Measurements from ENCODE around the gene ARL4C.
"Not testable (repeated sequence)": the region's sequence is repeated elsewhere in the genome, so short reads cannot be mapped to it uniquely, and the experiment has no call there.

ARL4C gene

GRCh38 chr2:234476766-234477165, 20.1 kb downstream of the ARL4C start:
- no peak for DNase-seq (ENCODE audit: low read depth in 2 of 2)

GRCh38 chr2:234474654-234475053, 22.2 kb downstream of the ARL4C start:
- no peak for DNase-seq (ENCODE audit: low read depth in 2 of 2)

- no peak for DNase-seq (ENCODE audit: low read depth in 2 of 2)
Measured at GRCh38 chr2:234472155-234472554, 24.7 kb downstream of the ARL4C start.

GRCh38 chr2:234469972-234470371, 26.9 kb downstream of the ARL4C start:
- DNase-seq (ENCODE audit: low read depth in 2 of 2) = no peak

- DNase-seq (ENCODE audit: low read depth in 2 of 2) = no peak
Measured at GRCh38 chr2:234469251-234469845, 27.5 kb downstream of the ARL4C start.

- DNase-seq (ENCODE audit: low read depth in 2 of 2) = no peak
Measured at GRCh38 chr2:234468503-234468902, 28.4 kb downstream of the ARL4C start.

- no peak for DNase-seq (ENCODE audit: low read depth in 2 of 2)
Measured at GRCh38 chr2:234467289-234467688, 29.6 kb downstream of the ARL4C start.

- no peak for DNase-seq (ENCODE audit: low read depth in 2 of 2)
Measured at GRCh38 chr2:234464291-234464645, 32.6 kb downstream of the ARL4C start.

GRCh38 chr2:234463626-234464290, 33.1 kb downstream of the ARL4C start:
- DNase-seq (ENCODE audit: low read depth in 2 of 2) = peak; percentile 34 to 64

GRCh38 chr2:234462218-234462992, 34.5 kb downstream of the ARL4C start:
- no peak for DNase-seq (ENCODE audit: low read depth in 2 of 2)

- DNase-seq (ENCODE audit: low read depth in 2 of 2) = no peak
Measured at GRCh38 chr2:234459401-234460009, 37.4 kb downstream of the ARL4C start.

- no peak for DNase-seq (ENCODE audit: low read depth in 2 of 2)
Measured at GRCh38 chr2:234458466-234458865, 38.4 kb downstream of the ARL4C start.

GRCh38 chr2:234457421-234457820, 39.5 kb downstream of the ARL4C start:
- no peak for DNase-seq (ENCODE audit: low read depth in 2 of 2)

- not testable (repeated sequence) for DNase-seq (ENCODE audit: low read depth in 2 of 2)
Measured at GRCh38 chr2:234455246-234455645, 41.6 kb downstream of the ARL4C start.

- DNase-seq (ENCODE audit: low read depth in 2 of 2) = no peak
Measured at GRCh38 chr2:234454433-234454832, 42.4 kb downstream of the ARL4C start.

GRCh38 chr2:234453216-234453615, 43.7 kb downstream of the ARL4C start:
- no peak for DNase-seq (ENCODE audit: low read depth in 2 of 2)

GRCh38 chr2:234451852-234452625, 44.8 kb downstream of the ARL4C start:
- DNase-seq (ENCODE audit: low read depth in 2 of 2) = no peak

- no peak for DNase-seq (ENCODE audit: low read depth in 2 of 2)
Measured at GRCh38 chr2:234451242-234451641, 45.6 kb downstream of the ARL4C start.

- no peak for DNase-seq (ENCODE audit: low read depth in 2 of 2)
Measured at GRCh38 chr2:234450431-234451124, 46.3 kb downstream of the ARL4C start.

- DNase-seq (ENCODE audit: low read depth in 2 of 2) = no peak
Measured at GRCh38 chr2:234448506-234449184, 48.2 kb downstream of the ARL4C start.

GRCh38 chr2:234447963-234448362, 48.9 kb downstream of the ARL4C start:
- DNase-seq (ENCODE audit: low read depth in 2 of 2) = no peak
